GM18498 (cell line): ENCODE measurements around the gene GPC1.

Source experiments
- ATAC-seq: cut with Tn5 transposase; IDR thresholded peaks from one replicate; pipeline ENCODE4 v1.9.1; 2021; ENCODE audit warnings: mild to moderate bottlenecking, moderate library complexity; ENCODE audit not compliant: unreplicated experiment

The GPC1 gene

GRCh38 chr2:240441326-240441992 is 6.0 kb downstream of the GPC1 start:
- no peak for ATAC-seq

- ATAC-seq, result no peak
Observed at GRCh38 chr2:240441993-240442411, 6.5 kb downstream of the GPC1 start.

- no peak for ATAC-seq
Observed at GRCh38 chr2:240442891-240443715, 7.6 kb downstream of the GPC1 start.

- ATAC-seq, result no peak
Observed at GRCh38 chr2:240443891-240444301, 8.4 kb downstream of the GPC1 start.

GRCh38 chr2:240444464-240444863 is 9.0 kb downstream of the GPC1 start:
- no peak for ATAC-seq

- no peak for ATAC-seq
Observed at GRCh38 chr2:240445961-240446663, 10.6 kb downstream of the GPC1 start.

DNA sequence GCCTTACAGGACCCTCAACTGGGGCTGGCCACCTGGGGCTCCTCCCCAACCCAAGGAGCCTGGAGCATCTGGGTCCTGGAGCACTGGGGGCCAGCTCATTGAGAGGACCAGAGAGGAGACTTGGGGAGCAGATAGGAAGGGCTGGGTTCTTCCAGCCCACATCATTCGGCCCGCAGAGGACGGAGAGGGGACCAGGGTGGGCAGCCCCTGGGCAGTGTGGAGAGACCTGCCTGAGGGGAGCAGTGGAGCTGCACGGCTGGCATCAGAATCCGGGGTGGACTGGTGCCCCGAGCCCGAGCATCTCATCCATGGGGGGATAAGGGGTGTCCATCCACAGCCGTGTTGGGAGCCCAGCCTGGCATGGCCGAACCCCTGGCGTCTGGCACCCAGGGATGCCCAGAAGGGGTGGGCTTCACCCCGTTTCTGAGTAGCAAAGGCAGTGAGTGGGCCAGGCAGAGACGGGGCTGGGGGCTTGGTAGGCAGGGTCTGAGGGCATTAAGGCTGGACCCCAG is 11.3 kb downstream of the GPC1 start:
- ATAC-seq, result no peak

GRCh38 chr2:240447331-240447730 is 11.9 kb downstream of the GPC1 start:
- ATAC-seq, result no peak

DNA sequence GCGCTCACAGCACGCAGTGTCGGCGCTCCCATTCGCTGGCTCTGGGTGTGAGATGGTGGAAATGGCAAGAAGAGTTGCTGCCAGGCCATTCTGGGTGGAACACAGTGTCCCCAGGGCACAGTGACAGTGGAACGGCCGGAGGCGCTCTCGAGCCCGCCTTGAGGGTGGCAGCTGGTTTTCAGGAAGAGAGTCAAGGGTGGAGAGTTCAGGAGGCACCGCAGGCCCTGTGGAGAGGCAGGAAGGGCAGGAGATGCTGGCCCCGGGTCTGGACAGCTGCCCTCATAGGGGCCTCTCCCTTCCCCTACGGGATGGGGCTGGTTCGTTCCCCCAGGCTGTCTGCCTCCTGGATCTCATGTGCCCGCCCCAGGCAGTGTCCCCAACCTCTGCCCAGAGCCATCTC is 12.5 kb downstream of the GPC1 start:
- no peak for ATAC-seq

DNA sequence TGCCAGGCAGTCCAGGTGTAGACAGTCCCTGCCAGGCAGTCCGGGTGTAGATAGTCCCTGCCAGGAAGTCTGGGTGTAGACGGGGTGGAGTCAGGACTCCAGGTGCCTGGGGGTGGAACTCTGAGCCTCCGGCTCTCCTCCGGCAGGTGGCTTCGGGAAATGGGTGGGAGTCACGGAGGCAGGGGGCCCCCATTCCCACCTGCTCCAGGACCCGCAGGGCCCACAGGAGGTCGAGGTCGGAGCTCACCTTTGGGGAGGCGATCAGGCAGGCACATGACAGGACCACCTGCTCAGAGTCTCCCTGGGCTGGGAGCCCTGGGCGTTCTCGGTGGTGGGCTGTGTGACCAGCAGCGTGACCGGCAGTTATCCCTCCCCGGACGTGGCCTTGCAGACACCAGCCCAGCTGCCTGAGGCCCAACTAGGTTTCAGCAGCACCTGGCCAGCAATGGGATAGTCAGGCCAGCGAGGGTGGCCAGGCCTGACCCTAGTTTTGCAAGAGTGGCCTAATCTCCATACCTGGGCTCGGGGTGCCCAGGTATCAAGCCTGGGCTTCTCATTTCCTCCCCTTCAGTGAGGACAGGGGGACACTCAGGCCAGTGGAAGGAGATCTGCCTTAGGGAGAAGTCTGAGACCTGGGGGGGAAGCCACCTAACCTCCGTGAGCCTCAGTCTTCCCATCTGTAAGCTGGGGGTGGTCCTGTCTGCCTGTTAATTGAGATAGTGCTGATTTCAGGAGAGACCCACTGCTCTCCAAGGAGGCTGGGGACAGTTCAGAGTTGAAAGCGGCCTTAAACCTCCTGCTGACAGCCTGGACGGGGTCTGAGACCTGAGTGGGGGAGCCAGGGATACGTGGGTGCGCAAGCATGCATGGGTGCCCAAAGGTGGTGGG is 13.2 kb downstream of the GPC1 start:
- ATAC-seq, result no peak

DNA sequence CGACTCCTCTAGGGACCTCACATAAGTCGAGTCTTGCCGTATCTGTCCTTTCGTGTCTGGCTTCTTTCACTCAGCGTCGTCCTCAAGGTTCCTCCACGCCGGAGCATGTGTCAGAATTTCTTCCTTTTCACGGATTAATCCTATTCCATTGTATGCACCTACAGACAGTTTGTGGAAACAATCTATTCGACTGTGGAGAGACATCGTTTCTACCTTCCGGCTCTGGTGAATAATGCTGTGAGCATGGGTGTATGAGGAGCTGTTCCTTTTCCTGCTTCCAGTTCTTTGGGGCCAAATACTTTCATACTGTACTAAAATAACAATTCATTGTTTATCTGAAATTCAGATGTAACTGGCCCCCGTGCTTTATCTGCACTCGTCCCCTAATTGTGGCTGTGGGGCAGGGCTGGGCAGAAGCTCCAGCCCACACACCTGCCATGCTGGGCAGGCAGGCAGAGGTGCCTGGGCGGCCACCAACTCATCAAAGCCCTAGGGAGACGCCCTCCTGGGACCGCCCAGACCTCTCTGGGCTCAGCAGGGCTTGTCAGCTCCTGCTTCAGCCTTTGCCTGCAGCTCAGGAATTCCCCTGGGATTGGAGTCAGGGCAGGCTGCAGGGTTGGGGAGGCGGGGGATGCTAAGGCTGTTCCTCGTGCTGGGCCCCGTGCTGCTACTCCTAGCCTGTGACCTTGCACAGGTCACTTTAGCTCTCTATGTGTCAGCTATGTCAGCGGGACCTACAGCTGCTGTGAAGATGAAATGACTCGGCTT is 14.5 kb downstream of the GPC1 start:
- ATAC-seq, result no peak

GRCh38 chr2:240450532-240451107 is 15.2 kb downstream of the GPC1 start:
- ATAC-seq, result no peak

GRCh38 chr2:240451108-240451611 is 15.7 kb downstream of the GPC1 start:
- no peak for ATAC-seq

DNA sequence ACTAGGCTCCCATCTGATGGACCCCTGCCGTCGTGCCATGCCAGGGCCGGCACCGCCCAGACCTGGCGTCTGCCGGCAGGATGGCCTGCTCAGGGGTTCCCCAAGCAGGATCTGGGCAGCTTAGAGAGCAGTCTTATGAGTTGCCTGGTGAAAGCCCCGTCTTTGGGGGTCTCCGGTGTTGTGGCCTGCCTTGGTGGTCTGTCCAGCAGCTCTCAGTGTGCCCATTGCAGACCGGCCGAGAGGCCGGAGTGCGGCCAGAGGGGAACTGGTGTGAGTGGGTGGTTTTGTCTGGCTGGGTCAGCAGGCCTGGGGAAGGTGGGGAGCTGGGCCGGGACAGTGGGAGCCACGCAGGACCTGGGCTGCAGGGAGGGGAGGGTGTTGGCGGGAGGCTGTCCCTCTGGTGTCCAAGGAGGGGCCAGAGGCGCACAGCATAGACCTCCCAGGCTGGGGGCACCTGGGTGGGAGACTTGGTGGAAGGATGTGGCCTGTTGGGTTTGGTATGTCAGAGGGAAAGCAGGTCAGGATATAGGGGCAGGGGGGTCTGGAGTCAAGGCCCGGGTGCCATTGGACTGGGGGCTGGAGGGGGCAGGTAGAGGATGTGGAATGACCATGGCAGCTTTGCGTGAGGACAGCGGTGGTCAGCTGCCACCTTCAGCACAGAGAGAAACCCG is 16.5 kb downstream of the GPC1 start:
- ATAC-seq, result no peak

DNA sequence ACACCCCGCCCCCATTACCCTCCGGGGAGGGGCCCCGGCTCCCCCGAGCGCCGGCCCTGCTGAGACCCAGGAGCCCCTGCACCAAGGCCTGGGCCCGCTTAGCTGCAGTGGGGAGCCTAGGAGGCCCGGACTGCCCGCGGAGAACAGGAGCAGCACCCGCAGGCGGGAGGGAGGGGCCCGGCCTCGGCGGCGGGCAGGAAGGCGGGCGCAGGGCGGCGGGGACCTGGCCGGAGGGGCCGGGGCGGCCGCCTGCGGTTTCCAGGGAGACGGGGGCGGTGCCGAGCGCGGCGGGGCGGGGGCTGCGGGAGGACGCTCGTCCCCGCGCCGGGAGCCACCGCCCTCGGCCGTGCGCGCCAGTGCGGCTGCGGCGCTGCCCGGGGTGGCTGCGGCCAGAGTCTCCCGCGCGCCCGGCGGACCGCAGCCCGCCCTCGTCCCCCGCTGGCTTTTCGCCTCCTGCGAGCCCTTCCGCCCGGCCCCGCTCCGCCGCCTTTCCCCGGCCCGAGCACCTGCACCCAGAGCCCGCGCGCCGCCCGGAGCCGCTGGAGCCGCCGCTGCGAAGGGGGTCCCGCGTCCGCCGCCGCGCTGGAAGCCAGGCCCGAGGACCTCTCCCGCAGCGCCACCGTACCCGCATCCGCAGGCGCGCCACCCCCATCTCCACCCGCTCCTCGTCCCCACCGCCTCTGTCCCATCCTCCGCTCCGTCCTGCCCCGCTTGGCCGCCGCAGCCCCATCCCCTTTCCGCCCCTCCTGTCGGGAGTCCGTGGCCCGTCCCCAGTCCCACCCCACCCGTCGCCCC is 17.2 kb downstream of the GPC1 start:
- ATAC-seq, result no peak

DNA sequence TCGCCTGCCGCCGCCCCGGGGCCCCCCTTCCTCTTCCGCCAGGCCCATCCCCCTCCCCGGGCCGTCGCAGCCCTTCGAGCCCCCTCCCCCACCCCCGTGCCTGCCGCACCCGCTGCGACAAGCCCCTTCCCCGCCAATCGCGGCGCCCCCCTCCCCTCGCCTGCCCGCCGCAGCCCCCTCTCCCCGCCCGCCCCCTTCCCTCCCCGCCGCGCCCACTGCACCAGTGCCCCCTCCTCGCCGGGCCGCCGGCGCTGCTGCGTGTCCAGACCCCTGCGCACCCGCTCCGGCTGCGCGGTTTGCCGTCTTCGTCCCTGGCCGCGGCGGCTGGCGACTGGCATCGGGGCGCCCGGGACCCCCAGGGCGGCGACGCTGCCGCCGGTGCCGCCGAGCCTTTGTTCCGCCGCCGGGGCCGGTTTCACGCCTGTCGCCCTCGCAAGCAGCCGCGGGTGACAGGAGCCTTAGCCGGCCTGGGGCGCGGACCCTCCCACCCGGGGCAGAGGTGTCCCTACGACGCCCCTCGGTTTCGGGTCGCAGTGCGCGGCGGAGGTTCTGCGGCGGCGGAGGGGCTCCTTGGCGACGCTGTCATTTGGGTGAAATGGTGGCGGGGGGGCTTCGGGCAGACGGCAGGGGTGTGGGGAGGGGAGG is 18.1 kb downstream of the GPC1 start:
- no peak for ATAC-seq

DNA sequence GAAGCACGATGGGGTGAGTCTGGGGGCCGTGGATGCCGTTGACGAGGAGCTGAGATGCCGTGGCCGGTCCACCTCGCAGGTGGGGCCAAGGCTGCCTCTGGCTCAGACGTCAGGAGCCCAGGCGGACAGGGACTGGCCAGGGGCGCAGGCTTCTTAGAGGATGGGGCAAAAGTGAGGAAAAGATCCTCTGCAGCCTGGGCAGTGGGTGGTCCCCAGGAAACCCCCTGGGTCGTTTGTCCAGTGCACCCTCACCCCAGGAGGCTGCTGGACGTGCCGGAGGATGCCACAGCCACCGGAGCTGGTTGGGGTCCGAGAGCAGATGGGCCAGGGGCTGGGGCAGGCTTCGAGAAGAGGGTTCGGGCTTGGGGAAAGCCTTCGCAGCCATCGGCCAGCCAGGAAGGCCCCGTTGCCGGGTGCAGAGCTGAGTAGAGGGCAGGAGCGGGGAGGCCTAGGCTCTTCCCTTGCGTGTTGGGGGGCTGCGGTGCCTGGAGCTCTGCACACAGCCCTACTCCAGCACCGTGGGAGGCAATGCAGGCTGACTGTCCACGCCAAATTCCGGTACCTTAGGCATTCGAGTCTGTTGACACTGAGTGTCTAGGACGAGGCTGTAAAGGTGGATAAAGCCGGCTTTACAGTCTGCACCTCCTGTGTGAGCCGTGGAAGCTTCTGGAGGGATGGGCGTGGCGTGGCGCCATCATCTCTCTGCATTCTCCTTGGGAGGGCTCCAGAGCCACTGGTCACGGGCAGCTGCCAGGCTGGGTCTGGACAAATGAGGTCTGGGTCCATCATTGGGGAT is 18.8 kb downstream of the GPC1 start:
- no peak for ATAC-seq
